GM23248 (cell line): Measurements from ENCODE around the gene ZNF574. TPM values are rescaled to one million over a fixed set of nuclear protein-coding genes. Genes with fewer than 3 reads are reported as not detected.

Experiments used
- DNase-seq: peaks from one replicate; pipeline ENCODE4 v3.0.0-alpha.2; 2015
- H2AFZ ChIP-seq: fragments of 200-600 bp; sonication (generic); 2 replicates; pipeline ENCODE4 v1.6.1; 2016; ENCODE audit warnings: antibody characterized with exemption
- H3F3A ChIP-seq: fragments of 200-600 bp; sonication (generic); 2 replicates; pipeline ENCODE4 v1.6.1; 2016; ENCODE audit warnings: mild to moderate bottlenecking, antibody characterized with exemption, mixed run types; ENCODE audit not compliant: insufficient read depth
- H3K27ac ChIP-seq: fragments of 200-600 bp; sonication (generic); 2 replicates; pipeline ENCODE4 v1.5.1; 2016; ENCODE audit warnings: mild to moderate bottlenecking
- H3K27me3 ChIP-seq: fragments of 200-600 bp; sonication (generic); replicated peaks from 2 replicates; pipeline ENCODE4 v1.6.1; 2016; ENCODE audit warnings: mild to moderate bottlenecking; ENCODE audit not compliant: insufficient read depth
- H3K36me3 ChIP-seq: fragments of 200-600 bp; sonication (generic); 2 replicates; pipeline ENCODE4 v1.6.1; 2016; ENCODE audit warnings: low read depth, mild to moderate bottlenecking
- H3K4me1 ChIP-seq: fragments of 200-600 bp; sonication (generic); 2 replicates; pipeline ENCODE4 v1.6.1; 2016; ENCODE audit warnings: mild to moderate bottlenecking; ENCODE audit not compliant: insufficient read depth
- H3K4me2 ChIP-seq: fragments of 200-600 bp; sonication (generic); one replicate; pipeline ENCODE4 v1.6.1; 2016; ENCODE audit warnings: mild to moderate bottlenecking; ENCODE audit not compliant: unreplicated experiment
- H3K4me3 ChIP-seq: fragments of 200-600 bp; sonication (generic); 2 replicates; pipeline ENCODE4 v1.5.1; 2016; ENCODE audit warnings: mild to moderate bottlenecking
- H3K79me2 ChIP-seq: fragments of 200-600 bp; sonication (generic); 2 replicates; pipeline ENCODE4 v1.6.1; 2016; ENCODE audit warnings: mild to moderate bottlenecking; ENCODE audit not compliant: insufficient read depth
- H3K9ac ChIP-seq: fragments of 200-600 bp; sonication (generic); 2 replicates; pipeline ENCODE4 v1.6.1; 2016; ENCODE audit warnings: mild to moderate bottlenecking
- H3K9me2 ChIP-seq: fragments of 200-600 bp; sonication (generic); 2 replicates; pipeline ENCODE4 v1.6.1; 2016; ENCODE audit warnings: mixed run types, mild to moderate bottlenecking, moderate library complexity; ENCODE audit not compliant: insufficient read depth
- H3K9me3 ChIP-seq: fragments of 200-600 bp; sonication (generic); one replicate; pipeline ENCODE4 v1.6.1; 2017; ENCODE audit warnings: low read depth
- H4K20me1 ChIP-seq: fragments of 200-600 bp; sonication (generic); 2 replicates; pipeline ENCODE4 v1.6.0; 2016; ENCODE audit not compliant: insufficient read depth
- EZH2 ChIP-seq: fragments of 200-600 bp; sonication (generic); IDR thresholded peaks from 2 replicates; pipeline ENCODE4 v1.6.1; 2018; ENCODE audit warnings: antibody characterized with exemption, mild to moderate bottlenecking; ENCODE audit not compliant: insufficient read depth, poor library complexity, severe bottlenecking
- EZH2phosphoT487 ChIP-seq: fragments of 200-600 bp; sonication (generic); IDR thresholded peaks from 2 replicates; pipeline ENCODE4 v1.6.1; 2018; ENCODE audit warnings: antibody characterized with exemption, moderate library complexity, mild to moderate bottlenecking, low read depth; ENCODE audit not compliant: insufficient read depth
- WGBS, 2 experiments: methylation state at CpG; one replicate each; pipeline ENCODE4 v1.1.6; 2015 to 2017; ENCODE audit warnings: low lambda C conversion rate in 2 of 2, low coverage in 1 of 2; ENCODE audit errors: missing lambda C conversion rate in 2 of 2; 5-methylcytosine and 5-hydroxymethylcytosine counted together
- in situ Hi-C: fragments of 300-500 bp; cut with MboI; formaldehyde crosslinking; loops from 2 replicates; pipeline ENCODE4 v1.15.0; 2020
- polyA plus RNA-seq: library from polyadenylated mRNA; unstranded; fragments of >200 nt; fragmentation: Nextera tagmentation; extraction: Ambion mirVana; gene quantifications from 2 replicates; pipeline ENCODE4 v1.2.1, GENCODE V29; 2016
- total RNA-seq: library from RNA; depleted of rRNA; stranded (reverse); fragments of >200 nt; shearing (Covaris generic); gene quantifications from 2 replicates; pipeline ENCODE4 v1.2.3, GENCODE V29; 2014

Gene ZNF574
- total and polyA plus RNA-seq, 2 experiments from 2014 or later = 14.8 to 19.5 TPM

- Histone ChIP-seq H3K9ac (no peak overlapping the region), H3K4me1 (no peaks in the 10 kb centered on the region), H3K27me3 (no peaks in the 10 kb centered on the region), H3K9me3 (no peaks in the 10 kb centered on the region), H3F3A (no peaks in the 10 kb centered on the region), H3K9me2 (no peaks in the 10 kb centered on the region), H3K27ac (no peak overlapping the region), H3K79me2 (no peaks in the 10 kb centered on the region), H3K4me3 (no peak overlapping the region), H3K36me3 (no peaks in the 10 kb centered on the region), H3K4me2 (no peak overlapping the region), H2AFZ (no peak overlapping the region), H4K20me1 (no peaks in the 10 kb centered on the region)
- WGBS, 2 experiments = 95 to 100% methylated on average over 2 of the region's 2 CpGs
- TF ChIP-seq EZH2 = no peak
- no peak for TF ChIP-seq EZH2phosphoT487
- in situ Hi-C loops = no loop called here
- DNase-seq = no peak
Observed at GRCh38 chr19:42102877-42103276, 26.9 kb downstream of the ZNF574 start.

- Histone ChIP-seq H3K4me3 (no peak overlapping the region), H3K9me2 (no peaks in the 10 kb centered on the region), H3F3A (peaks cover 5% of the 10 kb centered on the region), H3K79me2 (no peaks in the 10 kb centered on the region), H3K27ac (no peak overlapping the region), H3K36me3 (no peaks in the 10 kb centered on the region), H3K27me3 (no peaks in the 10 kb centered on the region), H3K9me3 (no peaks in the 10 kb centered on the region), H3K4me2 (no peak overlapping the region), H4K20me1 (no peaks in the 10 kb centered on the region), H3K9ac (no peak overlapping the region), H2AFZ (no peak overlapping the region), H3K4me1 (peaks cover 7% of the 10 kb centered on the region; the same call in 1 of the 2 replicates)
- in situ Hi-C loops = no loop called here
- DNase-seq = no peak
- TF ChIP-seq EZH2 (no peak), EZH2phosphoT487 (no peak)
- 89 to 98% methylated on average over 2 of the region's 2 CpGs for WGBS, 2 experiments
Observed at GRCh38 chr19:42105368-42105767, 29.4 kb downstream of the ZNF574 start.

GRCh38 chr19:42108527-42109389, 32.8 kb downstream of the ZNF574 start:
- WGBS, 2 experiments = 17 to 20% methylated on average over 16 of the region's 16 CpGs
- DNase-seq = peak; percentile 92
- no peaks in the 10 kb centered on the region for H3K9me2 ChIP-seq
- H3K9ac ChIP-seq = no peak overlapping the region
- H3K27me3 ChIP-seq = no peaks in the 10 kb centered on the region
- no peaks in the 10 kb centered on the region for H3K36me3 ChIP-seq
- H3K4me2 ChIP-seq = no peak overlapping the region
- no peaks in the 10 kb centered on the region for H3K79me2 ChIP-seq
- H3K27ac ChIP-seq = no peak overlapping the region
- H3K9me3 ChIP-seq = no peaks in the 10 kb centered on the region
- TF ChIP-seq EZH2 = no peak
- TF ChIP-seq EZH2phosphoT487 = no peak
- no peaks in the 10 kb centered on the region for H4K20me1 ChIP-seq
- H2AFZ ChIP-seq = no peak overlapping the region; the same call in 1 of the 2 replicates
- peaks cover 39% of the 10 kb centered on the region for H3K4me1 ChIP-seq
- in situ Hi-C loops = no loop called here
- no peak overlapping the region for H3K4me3 ChIP-seq
- peaks cover 38% of the 10 kb centered on the region for H3F3A ChIP-seq

DNA sequence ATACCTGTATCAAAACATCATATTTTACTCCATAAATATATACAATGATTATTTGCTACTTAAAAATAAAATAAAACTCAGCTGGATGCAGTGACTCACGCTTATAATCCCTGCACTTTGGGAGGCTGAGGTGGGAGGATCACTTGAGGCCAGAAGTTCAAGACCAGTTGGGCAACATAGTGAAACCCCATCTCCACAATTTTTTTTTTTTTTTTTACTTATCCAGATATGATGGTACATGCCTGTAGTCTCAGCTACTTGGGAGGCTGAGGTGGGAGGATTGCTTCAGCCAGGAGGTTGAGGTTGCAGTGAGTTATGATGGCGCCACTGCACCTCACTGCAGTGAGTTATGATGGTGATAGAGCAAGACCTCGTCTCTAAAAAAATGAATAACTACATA, 33.9 kb downstream of the ZNF574 start:
- no peak overlapping the region for H3K4me3 ChIP-seq
- no peaks in the 10 kb centered on the region for H3K79me2 ChIP-seq
- H3K27me3 ChIP-seq = no peaks in the 10 kb centered on the region
- in situ Hi-C loops = no loop called here
- peaks cover 49% of the 10 kb centered on the region for H3F3A ChIP-seq
- no peaks in the 10 kb centered on the region for H4K20me1 ChIP-seq
- H3K9me2 ChIP-seq = no peaks in the 10 kb centered on the region
- H3K27ac ChIP-seq = no peak overlapping the region
- no peak overlapping the region for H3K9ac ChIP-seq
- H3K4me1 ChIP-seq = peaks cover 50% of the 10 kb centered on the region
- H3K36me3 ChIP-seq = no peaks in the 10 kb centered on the region
- no peak for TF ChIP-seq EZH2
- no peak for TF ChIP-seq EZH2phosphoT487
- DNase-seq = no peak
- H3K4me2 ChIP-seq = no peak overlapping the region
- no peak overlapping the region for H2AFZ ChIP-seq
- 62 to 76% methylated on average over 3 of the region's 3 CpGs for WGBS, 2 experiments
- no peaks in the 10 kb centered on the region for H3K9me3 ChIP-seq
